HepG2 (cell line): ENCODE results near the gene CA12. TPM values are rescaled to one million over a fixed set of nuclear protein-coding genes. Genes with fewer than 3 reads are reported as not detected.

Experiments
- ATAC-seq: fragments of 200-7000 bp; cut with Tn5 transposase; 3 replicates; pipeline ENCODE4 v1.9.1; 2020; ENCODE audit warnings: mild to moderate bottlenecking, moderate library complexity
- BruUV-seq: library from RNA; stranded (reverse); fragments of 400-500 nt; replicated peaks from 2 replicates; lab custom pipeline; 2021; lab: Mats Ljungman, UMichigan
- CTCF ChIA-PET: fragments of 300-600 bp; formaldehyde crosslinking; extraction: SDS; loops from one replicate; lab custom pipeline; 2021; ENCODE audit warnings: low total read pairs, inconsistent platforms, low intra/inter-chr PET ratio; lab: Yijun Ruan, JAX
- POLR2A ChIA-PET: fragments of 350-600 bp; sonication (Branson Sonifier 250); formaldehyde crosslinking; loops from one replicate; lab custom pipeline; 2020; ENCODE audit warnings: antibody characterized with exemption, inconsistent platforms; lab: Yijun Ruan, JAX
- DNase-seq: peaks from one replicate; pipeline ENCODE4 v3.0.0-alpha.2; 2015; ENCODE audit warnings: low spot score
- FAIRE-seq: peaks from 3 replicates; lab custom pipeline; 2011; peaks lifted over from hg19 to GRCh38; lab: Jason Lieb, UNC
- H2AFZ ChIP-seq: one replicate; pipeline ENCODE4 v1.6.1; 2011; ENCODE audit warnings: low read length, inconsistent platforms
- H3K27ac ChIP-seq: fragments of 300-600 bp; 3 replicates; pipeline ENCODE4 v1.8.0; 2011; ENCODE audit warnings: mixed run types, mild to moderate bottlenecking, mixed read lengths, low read length, inconsistent platforms; ENCODE audit not compliant: insufficient read depth; ENCODE audit errors: extremely low read length
- H3K27me3 ChIP-seq, 2 experiments: fragments of 200-600 bp in 1 of 2; 2 replicates in 1 of 2; 3 replicates in 1 of 2; pipeline versions ENCODE4 v1.6.0 to v1.8.0; 2011; ENCODE audit warnings: low read length in 2 of 2, mild to moderate bottlenecking in 2 of 2, moderate library complexity in 2 of 2, inconsistent platforms in 1 of 2; ENCODE audit not compliant: insufficient read depth in 2 of 2, control insufficient read depth in 1 of 2
- H3K36me3 ChIP-seq, 2 experiments: fragments of 200-600 bp in 1 of 2; replicated peaks in 1 of 2; 2 replicates in 1 of 2; 3 replicates in 1 of 2; pipeline versions ENCODE4 v1.5.1 to v1.8.0; 2011; ENCODE audit warnings: low read length in 2 of 2, inconsistent platforms in 1 of 2; ENCODE audit not compliant: insufficient read depth in 2 of 2, control insufficient read depth in 1 of 2
- H3K4me1 ChIP-seq: 2 replicates; pipeline ENCODE4 v1.5.1; 2012; ENCODE audit warnings: low read length, inconsistent platforms; ENCODE audit not compliant: insufficient read depth
- H3K4me2 ChIP-seq: 2 replicates; pipeline ENCODE4 v1.6.0; 2011; ENCODE audit warnings: low read depth, low read length, inconsistent platforms
- H3K4me3 ChIP-seq, 3 experiments: fragments of 200-600 bp in 1 of 3; sonication (generic), shearing (Covaris generic) in 1 of 3; replicated peaks in 1 of 3; 2 replicates each; pipeline ENCODE4 v1.5.1; 2011 to 2016; ENCODE audit warnings: low read length in 3 of 3, inconsistent platforms in 2 of 3, low read depth in 2 of 3, mild to moderate bottlenecking in 2 of 3, control low read depth in 1 of 3, mixed read lengths in 1 of 3; ENCODE audit not compliant: insufficient read depth in 1 of 3
- H3K79me2 ChIP-seq: one replicate; pipeline ENCODE4 v1.6.1; 2011; ENCODE audit warnings: low read length, inconsistent platforms; ENCODE audit not compliant: insufficient read depth
- H3K9ac ChIP-seq: 2 replicates; pipeline ENCODE4 v1.6.0; 2011; ENCODE audit warnings: mild to moderate bottlenecking, low read depth, low read length, inconsistent platforms; ENCODE audit not compliant: insufficient read depth
- H3K9me3 ChIP-seq: 2 replicates; pipeline ENCODE4 v1.5.1; 2012; ENCODE audit warnings: mild to moderate bottlenecking, low read length
- H4K20me1 ChIP-seq: 2 replicates; pipeline ENCODE4 v1.6.0; 2011; ENCODE audit warnings: inconsistent platforms, mild to moderate bottlenecking, low read length, moderate library complexity; ENCODE audit not compliant: insufficient read depth
- ATF4 ChIP-seq, 2 experiments: fragments of 450-650 bp in 1 of 2; sonication (generic) in 1 of 2; formaldehyde crosslinking; IDR thresholded peaks; 2 replicates each; pipeline versions ENCODE4 v1.5.0 to v1.8.0; 2020 to 2022; ENCODE audit warnings: mild to moderate bottlenecking in 1 of 2, missing genetic modification reagents in 1 of 2
- KLF12 ChIP-seq: sonication (generic); formaldehyde crosslinking; IDR thresholded peaks from 2 replicates; pipeline ENCODE4 v1.4.0; 2020; ENCODE audit warnings: missing genetic modification reagents, borderline replicate concordance
- SOX5 ChIP-seq: IDR thresholded peaks from 2 replicates; pipeline ENCODE4 v1.6.1; 2016; ENCODE audit warnings: borderline replicate concordance
- TBX2 ChIP-seq: sonication (generic); formaldehyde crosslinking; IDR thresholded peaks from 2 replicates; pipeline ENCODE4 v1.5.0; 2020; ENCODE audit warnings: missing genetic modification reagents, mild to moderate bottlenecking, borderline replicate concordance
- ZNF550 ChIP-seq: sonication (generic); formaldehyde crosslinking; IDR thresholded peaks from 2 replicates; pipeline ENCODE4 v1.4.0; 2020; ENCODE audit warnings: mild to moderate bottlenecking, missing genetic modification reagents, borderline replicate concordance
- ZNF615 ChIP-seq: sonication (generic); formaldehyde crosslinking; IDR thresholded peaks from 2 replicates; pipeline ENCODE4 v1.5.0; 2020; ENCODE audit warnings: mild to moderate bottlenecking, missing genetic modification reagents, borderline replicate concordance
- WGBS: methylation state at CpG from one replicate; pipeline ENCODE4 v1.1.6; 2017; ENCODE audit warnings: low lambda C conversion rate; 5-methylcytosine and 5-hydroxymethylcytosine counted together
- in situ Hi-C: cut with HindIII; loops from 2 replicates; pipeline ENCODE4 v1.10.0; 2017; ENCODE audit warnings: low pct_unique_long_range_greater_than_20kb; ENCODE audit not compliant: extremely low pct_ligation_motif_present
- intact Hi-C: fragments of 100-400 bp; cut with micrococcal nuclease; formaldehyde crosslinking; loops from one replicate; pipeline ENCODE4 v1.10.0; 2022; ENCODE audit not compliant: unreplicated experiment
- polyA plus RNA-seq, 8 experiments: library from polyadenylated mRNA; depleted of rRNA in 3 of 8; stranded (reverse) in 7 of 8; unstranded in 1 of 8; fragments of >200 nt; fragmentation: Illumina TruSeq in 4 of 8; extraction: Trizol in 4 of 8; gene quantifications; 2 replicates each; pipeline versions ENCODE4 v1.2.1 to v1.2.3, GENCODE V29; 2011 to 2016; ENCODE audit warnings: low read depth in 4 of 8, missing spikeins in 1 of 8, mixed read lengths in 1 of 8; ENCODE audit not compliant: insufficient read depth in 1 of 8
- total RNA-seq, 5 experiments: library from RNA; depleted of rRNA; stranded (reverse); fragments of >200 nt; fragmentation: Illumina TruSeq; extraction: Trizol; gene quantifications; 2 replicates each; pipeline ENCODE4 v1.2.3, GENCODE V29; 2016; ENCODE audit warnings: low read depth in 1 of 5

Gene CA12
- total and polyA plus RNA-seq, 2 of the 13 experiments (the other 11 are each of a cell fraction or from before 2014, with no cell fraction given): 0.07 to 0.20 TPM

GRCh38 chr15:63401714-63402497 is 20.3 kb upstream of the CA12 start (continued):
- peak; percentile 48; the same call in 1 of the 2 replicates for TF ChIP-seq TBX2
- no peak for TF ChIP-seq ATF4 (CRISPR knock-in tag; IDR thresholded peaks at IDR 0.05)
- TF ChIP-seq ZNF550 (CRISPR knock-in tag): no peak

- WGBS: 60% methylated on average over 2 of the region's 2 CpGs
Observed at GRCh38 chr15:63401078-63401477, 19.4 kb upstream of the CA12 start.

More at GRCh38 chr15:63401078-63401477, 19.4 kb upstream of the CA12 start:
- Histone ChIP-seq H3K27me3 (peaks cover 0 to 2% of the 10 kb centered on the region in 2 experiments; a peak in 1 of 5 replicates), H3K4me2 (no peak overlapping the region), H3K4me3 (no peak overlapping the region), H3K4me1 (peaks cover 47% of the 10 kb centered on the region), H3K36me3 (no peaks in the 10 kb centered on the region), H2AFZ (no peak overlapping the region), H3K79me2 (no peaks in the 10 kb centered on the region), H3K9ac (no peak overlapping the region), H4K20me1 (no peaks in the 10 kb centered on the region), H3K27ac (no peak overlapping the region), H3K9me3 (no peaks in the 10 kb centered on the region)
- CTCF ChIA-PET: no interaction called here
- POLR2A ChIA-PET: no interaction called here
- intact Hi-C loops: no loop called here
- in situ Hi-C loops: loop anchor here (5.0 to 25.0 kb wide), 3 partner anchors 114 to 614 kb away; partner anchors contain the start of gene RPS27L
- TF ChIP-seq ZNF615 (CRISPR knock-in tag): no peak
- no peak for TF ChIP-seq KLF12 (CRISPR knock-in tag)
- TF ChIP-seq SOX5 (CRISPR knock-in tag): no peak
- ATAC-seq (no peak), DNase-seq (no peak), FAIRE-seq (no peak)
- BruUV-seq: no TSS peak
